ENCODE measurements around the gene ZNF66.
"Not testable (repeated sequence)": the region's sequence is repeated elsewhere in the genome, so short reads cannot be mapped to it uniquely, and the experiment has no call there.

GRCh38 chr19:20750169-20750568, 25.9 kb upstream of the ZNF66 start:
- not testable (repeated sequence) for TF ChIP-seq CTCF (IDR thresholded peaks at IDR 0.05); PBX3 (IDR thresholded peaks at IDR 0.05); BHLHE40 (IDR thresholded peaks at IDR 0.05; ENCODE audit: low read depth, low read length)

All from A549 (cell line).